Measurements from ENCODE around the gene TAT. TPM values are rescaled to one million over a fixed set of nuclear protein-coding genes. Genes with fewer than 3 reads are reported as not detected.
"Not testable (repeated sequence)": the region's sequence is repeated elsewhere in the genome, so short reads cannot be mapped to it uniquely, and the experiment has no call there.

TAT gene
- total and polyA plus RNA-seq, 3 experiments from 2014 or later = 0.06 TPM; not detected in 2

DNA sequence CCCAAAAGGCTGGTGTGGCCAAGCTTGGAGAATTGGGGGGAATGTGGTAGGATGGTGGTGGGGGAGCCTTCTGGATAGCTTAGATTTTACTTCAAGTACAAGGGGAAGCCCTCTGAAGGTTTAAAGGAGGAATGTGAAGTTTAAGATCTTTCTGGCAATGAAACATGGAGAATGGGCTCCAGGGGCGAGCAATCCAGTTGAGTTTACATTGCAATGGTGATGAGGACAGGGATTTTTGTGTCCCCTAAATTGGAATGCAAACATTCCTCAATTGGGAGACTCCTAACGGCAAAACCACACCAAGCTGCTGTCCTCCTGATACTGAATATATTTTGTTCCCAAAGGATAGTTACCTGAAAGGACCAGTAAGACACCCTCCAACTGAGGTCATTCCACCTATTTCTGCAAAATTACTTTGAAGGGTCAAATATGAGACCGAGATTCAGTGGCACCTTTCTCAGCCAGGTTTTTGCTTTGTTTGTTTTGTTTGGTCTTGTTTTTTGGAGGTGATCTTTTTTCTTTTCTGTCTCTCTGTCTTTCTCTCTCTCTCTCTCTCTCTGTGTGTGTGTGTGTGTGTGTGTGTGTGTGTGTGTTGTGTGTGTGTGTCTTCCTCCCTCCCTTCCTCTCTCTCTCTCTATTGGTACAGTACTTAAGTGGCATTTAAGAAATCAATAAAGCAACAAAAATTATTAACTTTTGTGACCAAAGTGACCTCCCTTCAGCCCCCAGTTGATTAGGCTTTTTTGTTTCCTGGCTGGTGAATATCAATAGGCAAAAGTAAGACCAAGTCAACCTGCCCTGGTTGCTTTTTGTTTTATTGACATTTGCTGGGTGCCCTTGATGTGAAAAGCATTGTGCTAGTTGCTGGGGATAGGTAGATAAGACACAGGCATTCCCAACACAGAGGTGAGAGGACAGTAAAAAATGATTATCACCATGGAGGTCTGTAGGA lies 16.4 kb upstream of the TAT start:
- no peak overlapping the region for H3K27ac Mint-ChIP-seq
- H3K9me3 Mint-ChIP-seq = no peaks in the 10 kb centered on the region
- H3K4me1 Mint-ChIP-seq = no peaks in the 10 kb centered on the region
- H3K4me1 ChIP-seq (ENCODE audit: insufficient read depth, low read length) = no peaks in the 10 kb centered on the region
- no peak for DNase-seq
- H3K27me3 ChIP-seq (ENCODE audit: insufficient read depth, low read length, poor library complexity, severe bottlenecking) = no peaks in the 10 kb centered on the region
- H3K27me3 Mint-ChIP-seq = peaks cover 14 to 65% of the 10 kb centered on the region in 2 donors
- no peaks in the 10 kb centered on the region for H3K36me3 ChIP-seq (ENCODE audit: insufficient read depth, low read length)
- no peaks in the 10 kb centered on the region for H3K9me3 ChIP-seq (ENCODE audit: low read length)
- H3K4me3 Mint-ChIP-seq = no peak overlapping the region
- H3K36me3 Mint-ChIP-seq = no peaks in the 10 kb centered on the region
- ChIA-PET POLR2A (no interaction called here), CTCF (interaction anchor here (1.1 to 1.7 kb wide), 3 partner anchors 17 to 29 kb away, joined by 3 to 7 read pairs (median 3); no protein-coding TSS in a partner anchor)
- no peak overlapping the region for H3K27ac ChIP-seq (ENCODE audit: low read depth, low read length)
- no peak overlapping the region for H3K4me3 ChIP-seq (ENCODE audit: low read length)

DNA sequence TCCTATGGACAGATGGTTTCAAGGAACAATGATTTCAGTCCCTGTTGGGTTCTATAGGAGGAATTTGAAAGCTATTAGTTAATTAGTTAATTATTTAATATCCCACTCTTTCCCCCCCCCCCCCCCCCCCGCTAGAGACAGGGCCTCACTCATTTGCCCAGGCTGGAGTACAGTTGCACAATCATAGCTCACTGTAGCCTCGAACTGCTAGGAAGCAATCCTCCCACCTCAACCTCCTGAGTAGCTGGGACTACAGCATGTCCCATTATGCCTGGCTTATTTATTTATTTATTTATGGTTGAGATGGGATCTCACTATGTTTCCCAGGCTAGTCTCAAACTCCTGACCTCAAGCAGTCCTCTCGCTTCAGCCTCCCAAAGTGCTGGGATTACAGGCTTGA lies 15.0 kb upstream of the TAT start:
- H3K4me3 ChIP-seq (ENCODE audit: low read length) = no peak overlapping the region
- Mint-ChIP-seq H3K36me3 (no peaks in the 10 kb centered on the region), H3K4me3 (no peak overlapping the region), H3K9me3 (peaks cover 0 to under 1% (median 0%) of the 10 kb centered on the region in 5 donors), H3K27me3 (peaks cover 18 to 64% of the 10 kb centered on the region in 2 donors), H3K27ac (no peak overlapping the region), H3K4me1 (no peaks in the 10 kb centered on the region)
- no peaks in the 10 kb centered on the region for H3K9me3 ChIP-seq (ENCODE audit: low read length)
- no peaks in the 10 kb centered on the region for H3K36me3 ChIP-seq (ENCODE audit: insufficient read depth, low read length)
- no peak for DNase-seq
- CTCF ChIA-PET = interaction anchor here (1.1 to 1.7 kb wide), 2 partner anchors 19 to 27 kb away, joined by 3 to 7 read pairs; no protein-coding TSS in a partner anchor
- no peaks in the 10 kb centered on the region for H3K27me3 ChIP-seq (ENCODE audit: insufficient read depth, low read length, poor library complexity, severe bottlenecking)
- H3K27ac ChIP-seq (ENCODE audit: low read depth, low read length) = no peak overlapping the region
- POLR2A ChIA-PET = no interaction called here
- H3K4me1 ChIP-seq (ENCODE audit: insufficient read depth, low read length) = no peaks in the 10 kb centered on the region

DNA sequence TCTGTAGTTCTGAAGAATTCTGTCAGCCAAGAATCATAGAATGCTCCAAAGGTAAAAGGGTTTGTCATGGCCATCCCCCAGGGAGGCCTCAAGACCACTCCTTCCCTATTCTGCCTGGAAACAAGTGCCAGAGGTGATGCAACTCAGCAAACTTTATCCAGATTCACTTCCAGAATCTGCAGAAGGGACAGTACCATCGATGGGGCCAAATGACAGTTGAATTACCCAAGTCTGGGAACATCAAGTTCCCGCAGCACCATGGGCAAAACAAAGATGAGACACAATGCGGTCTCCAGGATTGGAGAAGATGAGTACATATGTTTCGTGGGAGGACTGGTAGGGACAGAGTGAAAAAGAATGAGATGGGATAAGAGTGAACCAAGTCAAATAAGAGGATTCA lies 13.7 kb upstream of the TAT start:
- Histone ChIP-seq H3K4me3 (ENCODE audit: low read length) (no peak overlapping the region), H3K9me3 (ENCODE audit: low read length) (no peaks in the 10 kb centered on the region), H3K4me1 (ENCODE audit: insufficient read depth, low read length) (no peaks in the 10 kb centered on the region), H3K27ac (ENCODE audit: low read depth, low read length) (no peak overlapping the region), H3K27me3 (ENCODE audit: insufficient read depth, low read length, poor library complexity, severe bottlenecking) (no peaks in the 10 kb centered on the region), H3K36me3 (ENCODE audit: insufficient read depth, low read length) (no peaks in the 10 kb centered on the region)
- POLR2A ChIA-PET = no interaction called here
- no peak for DNase-seq
- Mint-ChIP-seq H3K4me3 (no peak overlapping the region), H3K27me3 (peaks cover 18 to 70% of the 10 kb centered on the region in 2 donors), H3K9me3 (peaks cover 0 to 4% (median 0%) of the 10 kb centered on the region in 5 donors), H3K4me1 (no peaks in the 10 kb centered on the region), H3K27ac (no peak overlapping the region), H3K36me3 (no peaks in the 10 kb centered on the region)
- CTCF ChIA-PET = no interaction called here

DNA sequence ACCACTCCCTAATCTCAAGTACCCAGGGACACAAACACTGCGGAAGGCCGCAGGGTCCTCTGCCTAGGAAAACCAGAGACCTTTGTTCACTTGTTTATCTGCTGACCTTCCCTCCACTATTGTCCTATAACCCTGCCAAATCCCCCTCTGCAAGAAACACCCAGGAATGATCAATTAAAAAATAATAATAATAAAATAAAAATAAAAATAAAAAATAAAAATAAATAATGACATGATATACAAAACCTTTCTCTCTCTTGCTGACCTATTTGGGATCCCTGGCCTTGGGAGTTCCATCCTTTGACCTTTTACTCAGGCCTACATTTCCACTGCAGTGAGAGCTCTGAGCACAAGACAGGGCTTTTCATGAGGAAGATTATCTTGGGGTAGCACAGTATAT lies 13.2 kb upstream of the TAT start:
- DNase-seq; H3K9me3 Mint-ChIP-seq; H3K36me3 Mint-ChIP-seq; H3K4me3 Mint-ChIP-seq; H3K36me3 ChIP-seq (ENCODE audit: insufficient read depth, low read length); H3K4me1 ChIP-seq (ENCODE audit: insufficient read depth, low read length); H3K4me3 ChIP-seq (ENCODE audit: low read length); H3K27ac ChIP-seq (ENCODE audit: low read depth, low read length); H3K27me3 ChIP-seq (ENCODE audit: insufficient read depth, low read length, poor library complexity, severe bottlenecking); CTCF ChIA-PET; H3K27ac Mint-ChIP-seq; H3K9me3 ChIP-seq (ENCODE audit: low read length); H3K4me1 Mint-ChIP-seq; POLR2A ChIA-PET: not testable (repeated sequence)
- H3K27me3 Mint-ChIP-seq = peaks cover 18 to 74% of the 10 kb centered on the region in 2 donors

DNA sequence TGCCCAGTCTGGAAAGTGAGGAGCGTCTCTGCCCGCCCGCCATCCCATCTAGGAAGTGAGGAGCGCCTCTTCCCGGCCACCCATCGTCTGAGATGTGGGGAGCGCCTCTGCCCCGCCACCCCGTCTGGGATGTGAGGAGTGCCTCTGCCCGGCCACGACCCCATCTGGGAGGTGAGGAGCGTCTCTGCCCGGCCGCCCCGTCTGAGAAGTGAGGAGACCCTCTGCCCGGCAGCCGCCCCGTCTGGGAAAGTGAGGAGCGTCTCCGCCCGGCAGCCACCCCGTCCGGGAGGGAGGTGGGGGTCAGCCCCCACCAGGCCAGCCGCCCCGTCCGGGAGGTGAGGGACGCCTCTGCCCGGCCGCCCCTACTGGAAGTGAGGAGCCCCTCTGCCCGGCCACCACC lies 12.4 kb upstream of the TAT start:
- H3K9me3 Mint-ChIP-seq; POLR2A ChIA-PET; CTCF ChIA-PET; H3K27ac ChIP-seq (ENCODE audit: low read depth, low read length); DNase-seq; H3K27ac Mint-ChIP-seq; H3K4me3 ChIP-seq (ENCODE audit: low read length); H3K4me1 Mint-ChIP-seq; H3K36me3 Mint-ChIP-seq; H3K4me3 Mint-ChIP-seq; H3K9me3 ChIP-seq (ENCODE audit: low read length); H3K4me1 ChIP-seq (ENCODE audit: insufficient read depth, low read length); H3K27me3 ChIP-seq (ENCODE audit: insufficient read depth, low read length, poor library complexity, severe bottlenecking); H3K36me3 ChIP-seq (ENCODE audit: insufficient read depth, low read length): not testable (repeated sequence)
- peaks cover 18 to 73% of the 10 kb centered on the region in 2 donors for H3K27me3 Mint-ChIP-seq

DNA sequence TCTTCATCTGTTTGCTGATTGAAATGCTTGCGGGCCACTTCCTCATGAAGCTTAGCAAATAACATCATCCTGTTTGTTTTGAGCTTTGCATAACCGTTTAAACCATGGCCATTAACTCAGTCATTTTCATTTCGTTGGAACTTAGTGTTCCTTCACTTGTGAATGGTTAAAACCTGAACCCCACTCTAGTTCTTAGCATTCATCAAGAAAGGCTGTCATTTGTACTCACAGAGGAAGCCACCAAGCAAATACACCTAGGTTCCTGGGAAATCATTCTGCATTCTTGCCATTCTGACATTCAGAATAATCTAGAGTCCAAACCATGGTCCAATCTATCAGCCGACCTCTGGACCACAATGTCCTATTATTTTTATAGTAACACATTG lies 8.4 kb upstream of the TAT start:
- Histone ChIP-seq H3K9me3 (ENCODE audit: low read length) (no peaks in the 10 kb centered on the region), H3K4me3 (ENCODE audit: low read length) (no peak overlapping the region), H3K4me1 (ENCODE audit: insufficient read depth, low read length) (no peaks in the 10 kb centered on the region), H3K36me3 (ENCODE audit: insufficient read depth, low read length) (no peaks in the 10 kb centered on the region), H3K27ac (ENCODE audit: low read depth, low read length) (no peak overlapping the region), H3K27me3 (ENCODE audit: insufficient read depth, low read length, poor library complexity, severe bottlenecking) (peaks cover 2% of the 10 kb centered on the region)
- no peaks in the 10 kb centered on the region for H3K36me3 Mint-ChIP-seq
- no peak for DNase-seq
- H3K4me1 Mint-ChIP-seq = no peaks in the 10 kb centered on the region
- ChIA-PET CTCF (no interaction called here), POLR2A (no interaction called here)
- H3K27ac Mint-ChIP-seq = no peak overlapping the region
- peaks cover 6 to 43% of the 10 kb centered on the region in 2 donors for H3K27me3 Mint-ChIP-seq
- H3K4me3 Mint-ChIP-seq = no peak overlapping the region
- H3K9me3 Mint-ChIP-seq = peaks cover 0 to 4% (median 0%) of the 10 kb centered on the region in 5 donors

DNA sequence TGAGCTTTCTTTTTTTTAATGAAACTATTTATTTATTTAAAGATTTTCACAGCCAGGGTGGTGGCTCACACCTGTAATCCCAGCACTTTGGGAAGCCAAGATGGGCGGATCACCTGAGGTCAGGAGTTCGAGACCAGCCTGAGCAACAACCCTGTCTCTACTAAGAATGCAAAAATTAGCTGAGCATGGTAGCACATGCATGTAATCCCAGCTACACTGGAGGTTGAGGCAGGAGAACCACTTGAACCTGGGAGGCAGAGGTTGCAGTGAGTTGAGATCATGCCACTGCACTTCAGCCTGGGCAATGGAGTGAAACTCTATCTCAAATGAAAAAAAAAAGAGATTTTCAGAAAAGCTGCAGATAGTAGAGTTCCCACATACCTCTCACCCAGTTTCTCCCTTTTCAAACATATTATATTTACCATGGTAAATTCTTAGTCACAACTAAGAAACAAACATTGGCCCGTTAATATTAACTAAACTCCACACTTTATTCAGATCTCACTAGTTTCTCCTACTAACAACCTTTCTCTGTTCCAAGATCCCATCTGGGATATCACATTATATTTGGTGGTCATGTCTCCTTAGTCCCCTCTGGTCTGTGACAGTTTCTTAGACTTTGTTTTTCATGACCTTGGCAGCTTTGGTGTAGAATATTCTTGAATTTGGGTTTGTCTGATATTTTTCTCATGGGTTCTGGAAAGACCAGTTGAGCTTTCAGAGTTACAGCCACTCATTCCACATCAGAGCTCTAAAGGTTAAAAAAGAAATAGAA lies 7.8 kb upstream of the TAT start:
- H3K27ac ChIP-seq (ENCODE audit: low read depth, low read length) = no peak overlapping the region
- Mint-ChIP-seq H3K4me3 (no peak overlapping the region), H3K27me3 (peaks cover 6 to 46% of the 10 kb centered on the region in 2 donors), H3K36me3 (no peaks in the 10 kb centered on the region), H3K4me1 (no peaks in the 10 kb centered on the region), H3K27ac (no peak overlapping the region), H3K9me3 (peaks cover 0 to 4% (median 0%) of the 10 kb centered on the region in 5 donors)
- H3K27me3 ChIP-seq (ENCODE audit: insufficient read depth, low read length, poor library complexity, severe bottlenecking) = peaks cover 3% of the 10 kb centered on the region
- no peaks in the 10 kb centered on the region for H3K9me3 ChIP-seq (ENCODE audit: low read length)
- ChIA-PET POLR2A (no interaction called here), CTCF (no interaction called here)
- no peaks in the 10 kb centered on the region for H3K36me3 ChIP-seq (ENCODE audit: insufficient read depth, low read length)
- H3K4me1 ChIP-seq (ENCODE audit: insufficient read depth, low read length) = no peaks in the 10 kb centered on the region
- H3K4me3 ChIP-seq (ENCODE audit: low read length) = no peak overlapping the region
- no peak for DNase-seq

DNA sequence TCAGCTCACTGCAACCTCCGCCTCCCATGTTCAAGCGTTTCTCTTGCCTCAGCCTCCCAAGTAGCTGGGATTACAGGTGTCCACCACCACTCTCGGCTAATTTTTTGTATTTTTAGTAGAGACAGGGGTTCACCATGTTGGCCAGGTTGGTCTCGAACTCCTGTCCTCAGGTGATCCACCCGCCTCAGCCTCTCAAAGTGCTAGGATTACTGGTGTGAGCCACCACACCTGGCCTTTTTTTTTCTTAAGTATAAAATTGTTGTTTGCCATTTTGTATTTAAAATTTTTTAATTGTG lies 5.6 kb upstream of the TAT start:
- H3K9me3 ChIP-seq (ENCODE audit: low read length); H3K27me3 ChIP-seq (ENCODE audit: insufficient read depth, low read length, poor library complexity, severe bottlenecking); H3K27ac Mint-ChIP-seq; H3K36me3 ChIP-seq (ENCODE audit: insufficient read depth, low read length); H3K9me3 Mint-ChIP-seq; CTCF ChIA-PET; H3K4me1 Mint-ChIP-seq; H3K4me1 ChIP-seq (ENCODE audit: insufficient read depth, low read length); H3K4me3 ChIP-seq (ENCODE audit: low read length); DNase-seq; H3K4me3 Mint-ChIP-seq; H3K36me3 Mint-ChIP-seq; H3K27ac ChIP-seq (ENCODE audit: low read depth, low read length): not testable (repeated sequence)
- POLR2A ChIA-PET = interaction anchor here (0.6 kb wide), 1 partner anchor 505 kb away, joined by 3 read pairs; no protein-coding TSS in a partner anchor
- peaks cover 1 to 41% of the 10 kb centered on the region in 2 donors for H3K27me3 Mint-ChIP-seq
